ENCODE measurements around the gene PNPLA2.

DNA sequence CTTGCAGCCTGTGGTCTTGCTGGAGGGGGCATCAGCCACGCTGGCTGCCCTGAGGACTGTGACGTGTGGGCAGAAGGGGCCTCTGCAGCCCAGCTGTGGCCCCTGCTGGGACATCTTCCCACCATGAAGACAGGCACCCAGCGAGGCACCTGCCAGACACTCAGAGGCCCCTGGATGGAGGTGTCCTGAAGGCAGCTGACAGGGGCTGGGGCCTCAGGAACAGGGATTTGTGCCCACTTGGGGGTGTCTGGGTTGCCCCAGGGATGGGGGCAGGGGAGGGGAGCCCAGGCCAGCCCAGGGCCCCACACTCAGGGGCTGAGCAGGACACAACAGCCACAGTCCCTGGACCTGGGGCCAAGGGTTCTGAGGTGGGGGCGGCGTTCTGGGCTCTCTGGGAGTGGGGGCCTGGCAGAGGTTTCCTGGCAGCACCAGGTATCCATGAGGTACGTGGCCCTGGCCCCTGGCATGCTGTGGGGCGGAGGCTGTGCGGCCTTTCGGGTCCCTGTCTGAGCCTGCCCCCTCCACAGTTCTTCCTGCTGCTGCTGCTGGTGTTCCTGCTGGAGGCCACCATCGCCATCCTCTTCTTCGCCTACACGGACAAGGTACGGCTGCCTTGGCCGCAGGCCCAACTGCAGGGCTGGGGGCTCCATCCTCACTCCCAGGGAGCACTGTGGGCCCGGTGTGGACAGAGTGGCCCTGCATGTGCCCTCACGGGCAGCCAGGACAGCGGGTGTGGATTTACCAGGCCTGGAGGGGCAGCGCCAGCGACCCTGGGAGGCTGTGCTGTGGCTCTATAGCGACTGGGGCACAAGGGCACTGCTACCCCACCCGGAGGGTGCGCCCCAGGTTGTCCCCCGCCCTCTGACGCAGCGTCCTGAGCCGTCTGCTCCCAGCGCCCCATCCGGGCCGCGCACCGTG is 45.5 kb downstream of the PNPLA2 start:
- TF ChIP-seq, protein P1, sequence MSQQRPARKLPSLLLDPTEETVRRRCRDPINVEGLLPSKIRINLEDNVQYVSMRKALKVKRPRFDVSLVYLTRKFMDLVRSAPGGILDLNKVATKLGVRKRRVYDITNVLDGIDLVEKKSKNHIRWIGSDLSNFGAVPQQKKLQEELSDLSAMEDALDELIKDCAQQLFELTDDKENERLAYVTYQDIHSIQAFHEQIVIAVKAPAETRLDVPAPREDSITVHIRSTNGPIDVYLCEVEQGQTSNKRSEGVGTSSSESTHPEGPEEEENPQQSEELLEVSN (IDR thresholded peaks at IDR 0.05) = no peak
- TF ChIP-seq, protein P2, sequence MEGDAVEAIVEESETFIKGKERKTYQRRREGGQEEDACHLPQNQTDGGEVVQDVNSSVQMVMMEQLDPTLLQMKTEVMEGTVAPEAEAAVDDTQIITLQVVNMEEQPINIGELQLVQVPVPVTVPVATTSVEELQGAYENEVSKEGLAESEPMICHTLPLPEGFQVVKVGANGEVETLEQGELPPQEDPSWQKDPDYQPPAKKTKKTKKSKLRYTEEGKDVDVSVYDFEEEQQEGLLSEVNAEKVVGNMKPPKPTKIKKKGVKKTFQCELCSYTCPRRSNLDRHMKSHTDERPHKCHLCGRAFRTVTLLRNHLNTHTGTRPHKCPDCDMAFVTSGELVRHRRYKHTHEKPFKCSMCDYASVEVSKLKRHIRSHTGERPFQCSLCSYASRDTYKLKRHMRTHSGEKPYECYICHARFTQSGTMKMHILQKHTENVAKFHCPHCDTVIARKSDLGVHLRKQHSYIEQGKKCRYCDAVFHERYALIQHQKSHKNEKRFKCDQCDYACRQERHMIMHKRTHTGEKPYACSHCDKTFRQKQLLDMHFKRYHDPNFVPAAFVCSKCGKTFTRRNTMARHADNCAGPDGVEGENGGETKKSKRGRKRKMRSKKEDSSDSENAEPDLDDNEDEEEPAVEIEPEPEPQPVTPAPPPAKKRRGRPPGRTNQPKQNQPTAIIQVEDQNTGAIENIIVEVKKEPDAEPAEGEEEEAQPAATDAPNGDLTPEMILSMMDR (IDR thresholded peaks at IDR 0.05; ENCODE audit: control extremely low read depth in 1 of 3, insufficient read depth in 1 of 3, low read depth in 1 of 3, low read length in 3 of 3) = no peak
- TF ChIP-seq EP300 (IDR thresholded peaks at IDR 0.05; ENCODE audit: borderline replicate concordance in 1 of 2, low read depth in 2 of 2, low read length in 2 of 2) = no peak
- TF ChIP-seq SP4 (IDR thresholded peaks at IDR 0.05; ENCODE audit: low read length) = no peak
- no peak for TF ChIP-seq NANOG (IDR thresholded peaks at IDR 0.05; ENCODE audit: insufficient read depth, low read depth, low read length, poor library complexity, severe bottlenecking)

Data from H1 (cell line).